Stimulated activated CD8-positive, alpha-beta memory T cell treated with anti-CD3 and anti-CD28 coated beads, Interleukin-7, amount 100 ng/mL, for 1 hour (primary cell): Measurements from ENCODE around the gene CBFB.

ENCODE experiments used
- DNase-seq, 2 donors: peaks; one replicate each; pipeline ENCODE4 v3.0.0-alpha.2; 2020; ENCODE audit warnings: low read depth in 2 of 2

The CBFB gene

DNA sequence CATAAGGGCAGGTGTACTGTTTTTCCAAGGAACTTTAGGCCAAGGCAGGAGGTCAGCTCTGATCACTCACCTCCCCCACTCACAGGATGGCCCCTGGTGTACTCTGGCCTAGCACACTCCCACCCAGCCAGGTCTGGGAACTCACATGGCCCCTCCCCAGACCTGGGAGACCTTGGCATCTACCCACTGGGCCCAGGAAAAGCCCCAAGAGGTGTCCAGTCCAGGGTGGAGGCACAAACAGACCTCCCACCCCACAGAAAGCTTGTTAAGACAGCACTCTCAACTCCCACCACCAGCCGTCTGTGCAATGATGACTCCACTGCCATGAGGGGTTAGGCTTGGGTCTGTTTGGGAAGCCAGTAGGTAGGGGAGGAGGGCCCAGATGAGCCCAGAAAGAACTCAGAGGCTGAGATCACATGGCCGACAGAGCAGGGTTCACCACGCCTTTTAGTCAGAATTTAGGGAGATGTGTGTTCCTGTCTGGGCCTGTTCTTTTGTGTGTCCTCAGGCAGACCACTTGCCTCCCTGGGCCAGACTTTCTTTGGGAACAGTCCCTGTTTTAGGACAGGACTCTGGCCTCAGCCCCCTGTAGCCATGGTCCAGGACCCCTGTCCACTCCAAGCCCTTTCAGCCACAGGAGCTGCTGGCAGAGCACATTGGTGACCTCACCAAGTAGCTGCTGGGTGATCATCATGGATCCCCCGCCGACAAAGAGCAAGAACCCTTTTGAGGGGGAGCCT, 12.1 kb upstream of the CBFB start:
- DNase-seq = no peak

DNA sequence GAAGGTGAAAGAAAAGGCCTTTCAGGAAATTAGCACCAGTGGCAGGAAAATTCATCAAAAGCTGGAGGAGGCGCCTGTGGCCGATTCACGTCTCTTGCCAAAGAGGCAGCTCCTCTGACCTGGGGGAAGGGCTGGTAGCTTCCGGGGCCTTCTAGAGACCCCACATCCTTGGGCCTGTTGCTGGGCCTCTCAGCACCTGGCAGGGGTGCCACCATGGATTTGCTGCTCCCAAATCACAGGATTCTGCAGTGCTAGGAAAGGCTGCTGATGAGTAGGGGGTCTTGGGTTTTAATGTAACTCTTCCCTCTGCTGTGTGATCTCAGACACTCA, 11.6 kb upstream of the CBFB start:
- no peak for DNase-seq

DNA sequence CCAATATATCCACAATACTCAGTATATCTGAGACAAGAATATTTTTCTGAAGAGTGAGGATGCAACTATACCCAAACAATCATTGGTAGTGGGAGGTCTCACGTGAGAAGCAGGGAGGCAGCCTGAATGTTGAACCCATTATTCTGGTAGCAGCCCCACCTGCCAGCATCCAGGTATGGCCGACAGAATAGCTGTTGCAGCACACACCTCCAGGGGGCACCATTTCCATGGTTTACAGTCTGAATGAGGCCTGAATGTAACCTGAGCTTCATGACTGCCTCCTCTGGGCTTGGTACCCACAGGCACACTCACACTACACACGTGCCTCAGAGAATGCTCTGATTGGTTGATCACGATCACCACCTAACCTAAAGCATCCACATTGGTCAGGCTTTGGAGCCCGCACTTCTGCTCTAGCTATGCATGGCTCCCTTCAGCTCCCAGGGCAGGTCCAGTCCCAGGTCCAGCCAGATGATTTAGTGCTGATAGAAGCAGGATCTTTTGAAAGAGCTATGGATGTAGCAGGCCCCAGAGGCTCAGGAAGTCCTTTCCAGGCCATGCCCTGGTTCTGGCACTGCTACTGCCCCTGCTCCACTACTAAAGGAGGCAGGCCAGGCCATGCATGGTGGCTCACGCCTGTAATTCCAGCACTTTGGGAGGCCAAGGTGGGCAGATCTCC, 11.0 kb upstream of the CBFB start:
- peak; percentile 56 to 75 for DNase-seq

- DNase-seq = no peak
These were observed 9.8 kb upstream of the CBFB start for GRCh38 chr16:67019171-67019570.

DNA sequence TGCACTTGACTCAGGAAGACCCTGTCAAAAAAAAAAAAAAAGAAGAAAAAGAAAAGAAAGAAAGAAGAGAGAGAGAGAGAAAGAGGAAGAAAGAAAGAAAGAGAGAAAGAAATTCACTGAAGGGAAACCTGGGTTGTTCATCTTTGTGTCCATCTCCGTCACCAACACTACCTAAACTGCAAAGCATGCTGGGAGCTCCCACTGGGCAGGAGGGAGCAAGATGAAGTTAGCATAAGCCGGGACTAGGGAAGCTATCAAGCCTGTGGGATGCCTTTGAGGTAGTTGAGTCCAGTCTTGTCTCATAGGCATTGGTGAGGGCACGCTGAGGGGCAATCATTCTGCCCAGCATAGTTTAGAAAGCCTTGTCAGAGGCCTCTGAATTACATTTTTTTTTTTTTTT, 7.6 kb upstream of the CBFB start:
- no peak for DNase-seq

GRCh38 chr16:67022531-67023214, 6.3 kb upstream of the CBFB start:
- no peak for DNase-seq

- DNase-seq = no peak
These were observed 5.3 kb upstream of the CBFB start for GRCh38 chr16:67023689-67024088.

DNA sequence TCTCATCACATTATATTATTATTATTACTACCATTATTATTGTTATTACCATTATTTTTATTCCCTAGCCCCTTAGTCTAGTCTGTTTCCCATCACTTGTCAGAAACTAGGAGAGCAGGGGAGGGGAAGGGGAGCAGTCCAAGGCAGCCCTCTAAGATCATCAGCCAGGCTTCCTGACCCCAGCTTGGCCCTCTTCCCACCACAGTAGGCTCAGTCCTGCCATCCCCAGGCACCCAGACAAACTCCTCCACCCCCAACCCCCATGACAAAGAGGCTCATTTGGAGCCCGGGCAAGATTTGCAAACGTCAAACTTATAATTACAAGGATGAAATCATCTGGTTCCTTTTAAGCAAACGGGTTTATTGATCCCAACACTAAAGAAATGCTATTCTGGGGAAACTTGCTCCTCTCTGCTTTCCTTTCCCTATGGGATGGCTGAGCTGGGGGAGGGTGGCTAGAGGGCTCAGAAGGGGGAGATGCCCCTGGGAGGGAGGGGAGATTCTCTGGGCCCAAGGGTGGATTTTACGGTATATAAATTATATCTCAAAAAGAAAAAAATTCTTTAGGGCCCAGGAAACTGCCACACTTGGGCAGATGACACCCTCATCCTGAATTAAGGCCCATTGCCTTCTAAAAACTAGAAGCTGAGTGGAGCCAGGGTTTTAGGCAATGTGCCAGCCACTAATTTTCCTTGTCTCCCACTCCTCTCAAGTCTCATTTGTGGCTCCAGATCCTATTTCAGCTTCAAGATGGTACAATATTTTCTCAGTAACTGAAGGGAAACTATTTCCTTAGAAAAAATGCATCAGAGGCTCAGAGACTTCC, 4.4 kb upstream of the CBFB start:
- DNase-seq = no peak

- DNase-seq = no peak
These were observed 3.8 kb upstream of the CBFB start for GRCh38 chr16:67025210-67025550.

DNA sequence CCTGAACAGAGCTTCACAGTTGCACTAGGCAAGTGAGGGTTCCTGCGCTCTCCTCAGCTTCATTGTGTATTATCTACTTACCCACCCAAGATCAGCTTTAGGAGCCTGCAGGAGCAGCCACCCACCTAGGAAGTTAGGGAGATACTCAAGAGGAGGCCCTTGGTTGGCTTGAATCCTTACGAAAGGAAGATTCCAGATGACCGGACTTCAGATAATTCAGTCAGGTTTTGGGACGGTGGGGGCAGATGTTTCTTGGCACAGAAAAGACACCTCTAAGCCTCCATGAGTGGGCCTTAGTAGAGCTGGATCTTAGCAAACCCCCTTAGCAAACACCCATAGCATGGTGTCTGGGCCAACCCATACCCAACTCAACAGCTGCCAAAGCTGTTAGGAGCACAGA, 2.4 kb upstream of the CBFB start:
- no peak for DNase-seq

GRCh38 chr16:67027046-67027445, 1.9 kb upstream of the CBFB start:
- DNase-seq = no peak

DNA sequence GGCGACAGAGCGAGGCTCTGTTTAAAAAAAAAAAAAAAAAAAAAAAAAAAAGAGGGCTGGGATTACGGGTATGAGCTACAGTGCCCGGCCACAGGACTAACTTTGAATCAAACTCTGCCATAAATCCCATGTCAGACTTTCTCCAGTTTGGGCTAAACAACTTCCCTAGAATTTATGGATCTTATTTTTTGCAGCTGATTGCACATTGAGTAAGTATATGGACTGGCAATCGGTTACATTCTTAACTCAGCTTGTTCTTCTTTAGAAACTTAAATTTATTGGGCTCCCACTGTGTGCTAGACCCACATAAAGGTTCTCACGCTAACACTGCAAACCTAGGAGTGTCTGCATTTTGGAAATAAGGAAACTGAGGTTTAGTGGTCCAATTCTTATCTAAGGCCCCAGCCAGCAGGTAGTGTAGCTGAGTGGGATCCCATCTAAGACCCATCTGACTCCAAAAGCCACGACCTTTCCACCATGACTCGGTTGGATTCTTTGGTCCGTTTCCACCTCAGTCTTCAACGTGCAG, 718 bp upstream of the CBFB start:
- no peak for DNase-seq

- peak; percentile 24 for DNase-seq
These were observed 526 bp downstream of the CBFB start for GRCh38 chr16:67029254-67030096.

DNA sequence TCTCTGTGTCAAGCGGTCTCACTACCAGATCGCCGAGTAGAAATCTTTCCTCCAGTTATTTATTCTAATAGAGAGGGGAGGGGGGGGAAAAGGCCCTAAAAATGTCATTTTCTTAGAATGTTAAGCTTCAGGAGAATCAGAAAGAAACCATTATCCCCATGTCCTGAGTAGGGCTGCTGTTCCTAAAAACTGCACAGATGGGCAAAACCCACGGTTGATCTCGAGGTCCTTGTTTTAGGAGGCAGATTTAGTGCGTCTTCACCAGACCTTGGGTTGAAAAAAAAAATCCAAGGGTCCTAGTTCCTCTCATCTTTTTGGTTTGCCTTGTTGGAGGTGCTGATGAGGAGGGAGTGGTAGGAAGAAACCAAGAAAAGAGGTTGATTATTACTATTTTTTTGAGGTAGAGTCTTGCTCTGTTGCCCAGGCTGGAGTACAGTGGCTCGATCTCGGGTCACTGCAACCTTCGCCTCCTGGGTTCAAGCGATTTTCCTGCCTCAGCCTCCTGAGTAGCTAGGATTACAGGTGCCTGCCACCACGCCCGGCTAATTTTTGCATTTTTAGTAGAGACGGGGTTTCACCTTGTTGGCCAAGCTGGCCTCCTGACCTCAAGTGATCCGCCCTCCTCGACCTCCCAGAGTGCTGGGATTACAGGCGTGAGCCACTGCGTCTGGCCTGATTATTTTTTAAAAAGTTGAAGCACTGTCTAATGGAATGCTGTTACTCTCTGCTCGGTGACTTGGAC, 1.4 kb downstream of the CBFB start:
- DNase-seq = no peak

DNA sequence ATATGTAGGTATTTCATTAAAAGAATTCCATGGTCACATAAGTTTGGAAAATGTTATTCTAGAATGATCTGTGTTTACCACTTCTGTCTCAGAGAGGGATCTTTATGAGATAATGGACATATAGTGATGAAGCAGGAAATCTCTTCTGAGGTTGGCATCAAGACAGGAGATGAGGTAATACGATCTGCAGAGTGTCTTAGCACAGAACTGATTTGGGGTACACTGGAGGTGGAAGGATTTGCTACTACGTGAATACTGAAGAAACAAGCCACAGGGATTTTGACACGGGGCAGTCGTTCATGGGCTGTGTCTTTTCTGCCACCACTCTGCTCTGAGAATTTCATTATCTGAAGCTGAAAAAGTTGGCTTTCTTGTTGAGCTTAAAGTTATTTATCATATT, 5.5 kb downstream of the CBFB start:
- no peak for DNase-seq

- DNase-seq = no peak
These were observed 6.4 kb downstream of the CBFB start for GRCh38 chr16:67035364-67035763.

DNA sequence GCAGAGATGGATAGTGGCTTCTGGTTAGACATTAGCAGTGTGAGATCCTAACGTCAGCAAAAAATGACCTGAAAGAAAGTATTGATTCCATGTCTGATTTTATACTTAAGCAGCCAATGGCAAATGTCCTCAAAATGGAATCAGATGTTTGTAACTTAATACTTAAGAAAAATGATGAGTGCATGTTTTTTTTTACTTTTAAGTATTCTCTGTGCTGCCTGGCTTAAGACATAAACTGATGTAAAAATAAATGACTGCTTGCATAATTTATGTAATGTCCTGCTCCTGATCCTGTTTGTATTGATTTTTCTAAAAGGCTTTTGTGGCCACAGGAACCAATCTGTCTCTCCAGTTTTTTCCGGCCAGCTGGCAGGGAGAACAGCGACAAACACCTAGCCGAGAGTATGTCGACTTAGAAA, 7.4 kb downstream of the CBFB start:
- DNase-seq = no peak

- no peak for DNase-seq
These were observed 10.5 kb downstream of the CBFB start for GRCh38 chr16:67039260-67040020.

DNA sequence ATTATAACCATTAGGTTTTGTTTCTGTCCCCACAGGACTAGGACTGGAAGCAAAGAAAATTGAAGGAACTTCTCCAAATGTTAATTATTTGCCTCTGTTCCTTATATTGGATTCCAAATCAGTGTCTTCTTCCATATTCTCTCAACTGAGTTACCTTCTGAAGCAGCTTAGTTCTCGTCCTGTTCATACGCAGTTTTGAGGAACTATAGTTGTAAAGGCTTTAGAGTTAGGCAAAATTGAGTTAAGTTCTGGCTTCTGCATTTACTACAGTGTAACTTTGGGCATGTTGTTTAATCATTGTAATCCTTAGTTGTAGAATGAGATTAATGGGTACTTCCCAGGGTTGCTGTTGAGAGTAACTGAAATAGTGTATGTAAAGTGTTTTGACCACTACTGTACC, 11.2 kb downstream of the CBFB start:
- DNase-seq = no peak

GRCh38 chr16:67040906-67041305, 12.0 kb downstream of the CBFB start:
- no peak for DNase-seq
